ENCODE results near the gene UGT2A1.
"Not testable (repeated sequence)": the region's sequence is repeated elsewhere in the genome, so short reads cannot be mapped to it uniquely, and the experiment has no call there.

UGT2A1 gene

DNA sequence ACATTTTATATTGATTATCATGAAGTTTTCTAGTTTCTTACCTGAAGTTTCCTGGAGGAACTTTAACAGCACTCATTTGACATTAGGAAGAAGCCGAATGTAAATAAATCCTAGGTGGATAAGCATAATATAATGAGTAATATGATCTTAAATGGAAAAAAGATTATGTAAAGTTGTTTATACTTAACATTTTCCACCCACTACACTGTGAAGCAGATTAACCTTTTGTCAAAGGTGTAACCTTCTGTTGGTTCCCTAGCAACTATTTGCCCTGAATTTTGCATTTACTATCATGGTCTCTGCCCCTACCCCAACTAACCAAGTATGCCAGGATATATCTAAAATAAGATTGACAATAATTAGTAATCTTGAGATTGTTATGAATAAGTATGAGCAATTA is at the start of gene UGT2A1:
Gene UGT2A1, minus strand, starts transcription at position 101 of the 400 bp plus-strand sequence. CDS start 5,603 bp downstream, outside the sequence.
- H3K36me3 ChIP-seq (replicated peaks): no peaks in the 10 kb centered on the region
- H3K4me3 ChIP-seq: no peak within 1 kb of the TSS
- in situ Hi-C loops (cut with MboI; ENCODE audit: low sequenced_read_pairs): no loop called here
- no peaks in the 10 kb centered on the region for H3K27me3 ChIP-seq (ENCODE audit: low read depth)
- H3K9me3 ChIP-seq: no peaks in the 10 kb centered on the region
- no peak for DNase-seq (ENCODE audit: low spot score in 2 of 2)
- H3K4me1 ChIP-seq: no peaks in the 10 kb centered on the region

DNA sequence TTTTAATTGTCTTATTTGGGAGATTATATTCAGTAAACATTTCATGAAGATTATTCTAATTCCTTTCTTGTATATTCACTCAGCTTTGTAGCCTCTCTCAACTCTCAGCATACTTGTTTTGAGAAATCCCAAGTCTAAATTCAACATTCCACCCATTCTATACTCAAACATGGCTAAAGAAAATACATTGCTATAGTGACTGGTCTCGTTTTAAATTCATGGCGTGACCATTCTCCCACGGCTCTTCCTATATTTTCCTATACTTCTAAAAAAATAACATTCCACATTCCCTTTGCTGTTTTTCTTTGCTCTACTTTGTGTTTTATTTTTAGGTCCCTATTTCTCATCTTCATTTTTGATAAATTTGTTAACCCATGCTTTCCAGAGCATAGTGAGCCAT is 49.2 kb upstream of the UGT2A1 start:
- no peaks in the 10 kb centered on the region for H3K36me3 ChIP-seq (replicated peaks)
- no peak overlapping the region for H3K4me3 ChIP-seq
- no peaks in the 10 kb centered on the region for H3K4me1 ChIP-seq
- no peaks in the 10 kb centered on the region for H3K9me3 ChIP-seq
- in situ Hi-C loops (cut with MboI; ENCODE audit: low sequenced_read_pairs): no loop called here
- DNase-seq (ENCODE audit: low spot score in 2 of 2): no peak
- H3K27me3 ChIP-seq (ENCODE audit: low read depth): no peaks in the 10 kb centered on the region

DNA sequence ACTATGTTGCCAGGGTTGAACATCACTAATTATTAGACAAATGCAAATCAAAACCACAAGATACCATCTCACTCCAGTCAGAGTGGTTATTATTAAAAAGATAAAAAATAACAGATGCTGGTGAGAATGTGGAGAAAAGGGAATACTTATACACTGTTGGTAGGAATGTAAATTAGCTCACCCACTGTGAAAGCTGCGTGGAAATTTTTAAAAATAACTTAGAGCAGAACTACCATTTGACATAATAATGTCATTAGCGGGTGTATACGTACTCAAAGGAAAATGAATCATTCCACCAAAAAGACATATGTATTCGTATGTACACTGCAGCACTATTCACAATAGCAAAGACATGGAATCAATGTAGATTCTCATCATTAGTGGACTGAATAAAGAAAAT is 48.6 kb upstream of the UGT2A1 start:
- Histone ChIP-seq H3K4me1 (no peaks in the 10 kb centered on the region), H3K36me3 (replicated peaks) (no peaks in the 10 kb centered on the region), H3K4me3 (no peak overlapping the region), H3K9me3 (no peaks in the 10 kb centered on the region), H3K27me3 (ENCODE audit: low read depth) (no peaks in the 10 kb centered on the region)
- no peak for DNase-seq (ENCODE audit: low spot score in 2 of 2)
- in situ Hi-C loops (cut with MboI; ENCODE audit: low sequenced_read_pairs): no loop called here

DNA sequence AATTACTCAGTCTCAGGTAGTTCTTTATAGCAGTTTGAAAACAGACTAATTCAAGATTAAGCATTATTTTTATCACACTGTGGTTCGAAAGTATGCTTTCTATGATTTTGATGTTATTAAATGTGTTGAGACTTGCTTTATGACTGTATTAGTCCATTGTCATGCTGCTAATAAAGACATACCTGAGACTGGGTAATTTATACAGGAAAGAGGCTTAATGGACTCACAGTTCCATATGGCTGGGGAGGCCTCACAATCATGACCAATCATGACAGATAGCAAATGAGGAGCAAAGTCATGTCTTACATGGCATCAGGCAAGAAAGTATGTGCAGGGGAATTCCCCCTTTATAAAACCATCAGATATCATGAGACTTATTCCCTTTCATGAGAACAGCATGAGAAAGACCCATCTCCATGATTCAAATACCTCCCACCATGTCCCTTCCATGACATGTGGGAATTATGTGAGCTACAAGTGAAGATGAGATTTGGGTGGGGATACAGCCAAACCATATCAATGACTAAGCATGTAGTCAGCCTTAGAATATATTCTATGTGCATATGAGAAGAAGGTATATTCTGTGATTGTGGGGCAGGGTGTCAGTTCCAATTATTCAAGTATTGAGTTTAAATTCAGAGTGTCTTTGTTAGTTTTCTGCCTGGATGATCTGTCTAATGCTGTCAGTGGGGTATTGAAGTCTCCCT is 44.6 kb upstream of the UGT2A1 start:
- DNase-seq (ENCODE audit: low spot score in 2 of 2): no peak
- Histone ChIP-seq H3K4me1 (no peaks in the 10 kb centered on the region), H3K4me3 (no peak overlapping the region), H3K27me3 (ENCODE audit: low read depth) (no peaks in the 10 kb centered on the region), H3K36me3 (replicated peaks) (no peaks in the 10 kb centered on the region), H3K9me3 (no peaks in the 10 kb centered on the region)
- in situ Hi-C loops (cut with MboI; ENCODE audit: low sequenced_read_pairs): loop anchor here (10.0 to 25.0 kb wide), 3 partner anchors 127 to 490 kb away; partner anchors contain the start of gene ODAM

DNA sequence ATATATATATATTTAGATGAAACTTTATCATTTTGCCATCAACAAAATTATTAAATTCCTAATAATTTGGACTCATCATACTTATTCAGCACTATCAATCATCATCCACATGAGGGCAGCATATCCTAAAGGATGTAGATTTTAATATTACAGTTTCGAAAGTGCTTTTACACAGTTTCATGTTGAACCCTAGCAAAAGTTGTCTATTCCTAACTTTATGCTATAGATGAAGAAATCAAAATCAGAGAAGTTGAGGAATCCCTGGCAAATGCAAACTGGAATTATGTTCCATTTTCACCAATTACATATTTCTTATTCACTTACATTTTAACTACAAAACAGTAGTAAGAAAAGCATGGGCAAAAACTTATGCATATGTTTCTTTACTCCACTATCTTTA is 36.6 kb upstream of the UGT2A1 start:
- H3K36me3 ChIP-seq (replicated peaks): no peaks in the 10 kb centered on the region
- H3K9me3 ChIP-seq: no peaks in the 10 kb centered on the region
- H3K4me3 ChIP-seq: no peak overlapping the region
- H3K4me1 ChIP-seq: peaks cover 7% of the 10 kb centered on the region
- no peaks in the 10 kb centered on the region for H3K27me3 ChIP-seq (ENCODE audit: low read depth)
- in situ Hi-C loops (cut with MboI; ENCODE audit: low sequenced_read_pairs): loop anchor here (25.0 kb wide), 2 partner anchors 198 to 498 kb away; partner anchors contain the start of gene ODAM
- peak in 1 of 2 experiments; percentile 23 for DNase-seq (ENCODE audit: low spot score in 2 of 2)

DNA sequence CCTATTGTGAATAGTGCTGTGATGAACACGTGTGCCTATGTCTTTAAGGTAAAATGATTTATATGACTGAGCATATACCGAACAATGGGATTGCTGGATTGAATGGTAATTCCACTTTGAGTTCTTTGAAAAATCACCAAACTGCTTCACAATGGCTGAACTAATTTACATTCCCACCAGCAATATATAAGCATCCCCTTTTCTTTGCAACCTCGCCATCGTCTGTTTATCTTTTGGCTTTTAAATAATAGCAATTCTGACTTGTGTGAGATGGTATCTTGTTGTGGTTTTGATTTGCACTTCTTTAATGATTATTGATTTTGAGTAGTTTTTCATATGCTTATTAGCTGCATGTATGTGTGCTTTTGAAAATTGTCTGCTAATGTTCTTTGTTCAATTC is 31.8 kb upstream of the UGT2A1 start:
- Histone ChIP-seq H3K4me1 (peaks cover 14% of the 10 kb centered on the region), H3K27me3 (ENCODE audit: low read depth) (no peaks in the 10 kb centered on the region), H3K4me3 (no peak overlapping the region), H3K36me3 (replicated peaks) (no peaks in the 10 kb centered on the region), H3K9me3 (no peaks in the 10 kb centered on the region)
- in situ Hi-C loops (cut with MboI; ENCODE audit: low sequenced_read_pairs): loop anchor here (25.0 kb wide), 2 partner anchors 202 to 502 kb away; partner anchors contain the start of gene ODAM
- peak; percentile 43 to 95 for DNase-seq (ENCODE audit: low spot score in 2 of 2)

DNA sequence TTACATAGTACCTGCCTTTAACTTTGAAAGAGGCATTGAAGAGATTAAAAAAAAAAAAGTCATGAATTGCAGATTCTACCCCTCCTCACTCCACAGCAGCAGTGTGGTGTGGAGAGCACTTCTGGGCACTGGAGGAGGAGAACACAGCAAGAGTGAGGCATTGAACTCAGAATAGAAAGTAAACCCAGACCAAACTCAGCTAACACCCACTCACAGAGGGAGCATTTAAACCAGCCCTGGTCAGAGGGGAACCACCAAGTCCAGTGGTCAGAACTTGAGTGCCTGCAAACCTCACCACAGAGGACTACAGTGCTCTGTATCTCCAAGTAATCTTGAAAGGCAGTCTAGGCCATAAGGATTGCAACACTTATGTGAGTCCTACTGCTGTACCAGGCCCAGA is 15.6 kb upstream of the UGT2A1 start:
- no peaks in the 10 kb centered on the region for H3K9me3 ChIP-seq
- no peak for DNase-seq (ENCODE audit: low spot score in 2 of 2)
- H3K4me3 ChIP-seq: no peak overlapping the region
- no peaks in the 10 kb centered on the region for H3K27me3 ChIP-seq (ENCODE audit: low read depth)
- no peaks in the 10 kb centered on the region for H3K36me3 ChIP-seq (replicated peaks)
- no peaks in the 10 kb centered on the region; the same call in 1 of the 2 replicates for H3K4me1 ChIP-seq
- in situ Hi-C loops (cut with MboI; ENCODE audit: low sequenced_read_pairs): no loop called here

DNA sequence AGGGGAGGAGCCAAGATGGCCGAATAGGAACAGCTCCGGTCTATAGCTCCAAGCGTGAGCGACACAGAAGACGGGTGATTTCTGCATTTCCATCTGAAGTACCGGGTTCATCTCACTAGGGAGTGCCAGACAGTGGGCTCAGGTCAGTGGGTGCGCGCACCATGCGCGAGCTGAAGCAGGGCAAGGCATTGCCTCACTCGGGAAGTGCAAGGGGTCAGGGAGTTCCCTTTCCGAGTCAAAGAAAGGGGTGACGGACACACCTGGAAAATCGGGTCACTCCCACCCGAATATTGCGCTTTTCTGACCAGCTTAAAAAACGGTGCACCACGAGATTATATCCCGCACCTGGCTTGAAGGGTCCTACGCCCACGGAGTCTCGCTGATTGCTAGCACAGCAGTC is 11.0 kb upstream of the UGT2A1 start:
- H3K4me1 ChIP-seq; H3K4me3 ChIP-seq; H3K36me3 ChIP-seq (replicated peaks); DNase-seq (ENCODE audit: low spot score in 2 of 2); H3K9me3 ChIP-seq; in situ Hi-C loops (cut with MboI; ENCODE audit: low sequenced_read_pairs); H3K27me3 ChIP-seq (ENCODE audit: low read depth): not testable (repeated sequence)

DNA sequence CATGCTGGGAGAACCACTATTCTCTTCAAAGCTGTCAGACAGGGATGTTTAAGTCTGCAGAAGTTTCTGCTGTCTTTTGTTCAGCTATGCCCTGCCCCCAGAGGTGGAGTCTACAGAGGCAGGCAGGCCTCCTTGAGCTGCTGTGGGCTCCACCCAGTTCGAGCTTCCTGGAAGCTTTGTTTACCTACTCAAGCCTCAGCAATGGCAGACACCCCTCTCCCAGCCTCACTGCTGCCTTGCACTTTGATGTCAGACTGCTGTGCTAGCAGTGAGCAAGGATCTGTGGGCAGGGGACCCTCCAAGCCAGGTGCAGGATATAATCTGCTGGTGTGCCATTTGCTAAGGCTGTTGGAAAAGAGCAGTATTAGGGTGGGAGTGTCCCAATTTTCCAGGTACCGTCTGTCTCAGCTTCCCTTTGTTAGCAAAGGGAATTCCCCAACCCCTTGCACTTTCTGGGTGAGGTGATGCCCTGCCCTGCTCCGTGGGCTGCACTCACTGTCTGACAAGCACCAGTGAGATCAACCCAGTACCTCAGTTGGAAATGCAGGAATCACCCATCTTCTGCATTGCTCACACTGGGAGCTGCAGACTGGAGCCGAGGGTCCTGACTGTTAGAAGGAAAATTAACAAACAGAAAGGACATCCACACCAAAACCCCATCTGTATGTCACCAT is 8.2 kb upstream of the UGT2A1 start:
- DNase-seq (ENCODE audit: low spot score in 2 of 2); H3K4me1 ChIP-seq; H3K4me3 ChIP-seq; H3K27me3 ChIP-seq (ENCODE audit: low read depth); H3K9me3 ChIP-seq; H3K36me3 ChIP-seq (replicated peaks); in situ Hi-C loops (cut with MboI; ENCODE audit: low sequenced_read_pairs): not testable (repeated sequence)

DNA sequence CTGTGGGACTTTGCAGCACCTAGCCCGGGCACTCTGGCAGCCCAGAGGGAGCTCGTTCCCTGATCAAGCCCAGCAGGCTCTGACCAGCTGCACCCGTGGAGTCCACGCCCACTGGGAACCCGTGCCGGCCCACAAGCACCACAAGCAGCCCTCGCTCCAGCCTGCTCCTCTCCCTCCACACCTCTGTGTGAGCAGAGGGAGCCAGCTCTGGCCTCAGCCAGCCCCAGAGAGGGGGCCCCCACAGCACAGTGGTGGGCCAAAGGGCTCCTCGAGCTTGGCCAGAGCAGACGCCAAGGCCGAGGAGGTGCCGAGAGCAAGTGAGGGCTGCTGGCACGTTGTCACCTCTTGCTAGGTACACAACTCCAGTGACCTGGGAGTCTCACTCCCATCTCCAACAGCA is 5.1 kb upstream of the UGT2A1 start:
- Histone ChIP-seq H3K4me3 (no peak overlapping the region), H3K4me1 (no peaks in the 10 kb centered on the region), H3K9me3 (no peaks in the 10 kb centered on the region; the same call in 1 of the 2 replicates), H3K36me3 (replicated peaks) (no peaks in the 10 kb centered on the region), H3K27me3 (ENCODE audit: low read depth) (no peaks in the 10 kb centered on the region)
- in situ Hi-C loops (cut with MboI; ENCODE audit: low sequenced_read_pairs): no loop called here
- DNase-seq (ENCODE audit: low spot score in 2 of 2): no peak

DNA sequence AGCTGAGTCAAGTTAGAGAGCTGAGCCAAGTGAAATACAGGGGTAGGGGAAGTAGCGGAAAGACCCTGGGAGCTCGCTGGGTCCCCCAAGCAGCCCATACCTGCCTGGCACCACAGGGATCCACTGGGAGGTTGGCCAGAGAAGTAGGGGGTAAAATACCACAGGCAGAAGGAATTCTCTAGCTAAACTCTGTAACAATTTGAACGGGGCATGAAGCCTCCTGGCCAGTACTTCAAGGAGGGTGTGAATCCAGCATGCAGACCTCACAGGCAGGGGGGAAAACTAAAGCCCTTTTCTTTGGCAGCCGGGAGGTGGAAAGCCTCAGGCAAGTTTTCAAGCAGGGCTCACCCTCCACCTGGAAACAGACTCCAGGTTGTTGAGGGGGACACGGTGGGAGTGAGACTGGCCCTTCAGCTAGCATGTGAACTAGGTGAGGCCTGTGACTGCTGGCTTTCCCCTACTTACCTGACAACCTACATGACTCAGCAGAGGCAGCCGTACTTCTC is 3.7 kb upstream of the UGT2A1 start:
- Histone ChIP-seq H3K9me3 (no peaks in the 10 kb centered on the region), H3K36me3 (replicated peaks) (no peaks in the 10 kb centered on the region), H3K4me3 (no peak overlapping the region), H3K4me1 (no peaks in the 10 kb centered on the region), H3K27me3 (ENCODE audit: low read depth) (no peaks in the 10 kb centered on the region)
- no peak for DNase-seq (ENCODE audit: low spot score in 2 of 2)
- in situ Hi-C loops (cut with MboI; ENCODE audit: low sequenced_read_pairs): no loop called here

DNA sequence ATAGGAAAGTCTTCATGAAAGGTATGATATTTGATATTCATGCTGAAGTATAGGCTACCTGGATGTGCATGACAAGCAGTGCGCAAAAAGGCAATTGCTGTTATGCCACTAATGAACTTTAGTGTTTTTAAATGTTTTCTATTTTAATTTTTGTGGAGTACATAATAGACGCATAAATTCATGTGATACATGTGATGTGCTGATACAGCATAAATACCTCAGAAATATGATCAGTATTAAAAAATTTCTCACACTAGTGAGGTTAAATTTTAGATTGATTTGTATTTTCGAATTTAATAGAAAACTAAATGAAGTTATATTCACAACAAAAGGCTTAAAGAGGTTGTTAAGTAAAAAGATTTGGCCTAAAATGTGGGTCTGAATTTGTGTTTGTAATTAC is 2.2 kb downstream of the UGT2A1 start:
- no peaks in the 10 kb centered on the region for H3K27me3 ChIP-seq (ENCODE audit: low read depth)
- H3K4me1 ChIP-seq: no peaks in the 10 kb centered on the region
- H3K36me3 ChIP-seq (replicated peaks): no peaks in the 10 kb centered on the region
- no peak overlapping the region for H3K4me3 ChIP-seq
- in situ Hi-C loops (cut with MboI; ENCODE audit: low sequenced_read_pairs): no loop called here
- H3K9me3 ChIP-seq: no peaks in the 10 kb centered on the region
- DNase-seq (ENCODE audit: low spot score in 2 of 2): no peak

DNA sequence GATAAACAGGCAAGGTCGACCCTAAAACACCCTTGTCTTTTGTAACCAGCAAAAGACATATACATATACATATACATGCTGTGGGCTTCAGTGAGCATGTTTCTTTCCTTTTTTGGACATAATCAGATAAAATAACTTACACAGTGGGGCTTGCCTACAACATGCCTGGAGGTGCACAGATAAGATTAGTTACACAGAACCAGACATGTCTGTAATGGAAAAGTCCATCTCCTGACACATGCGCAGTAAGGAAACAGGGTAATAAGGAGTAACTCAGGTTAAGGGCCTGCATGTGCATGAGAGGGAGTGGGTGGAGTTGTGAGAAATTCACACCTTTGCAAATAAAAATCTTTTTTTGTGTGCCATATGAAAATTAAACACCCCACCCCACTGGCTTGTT is 3.4 kb downstream of the UGT2A1 start:
- no peak overlapping the region for H3K4me3 ChIP-seq
- in situ Hi-C loops (cut with MboI; ENCODE audit: low sequenced_read_pairs): no loop called here

DNA sequence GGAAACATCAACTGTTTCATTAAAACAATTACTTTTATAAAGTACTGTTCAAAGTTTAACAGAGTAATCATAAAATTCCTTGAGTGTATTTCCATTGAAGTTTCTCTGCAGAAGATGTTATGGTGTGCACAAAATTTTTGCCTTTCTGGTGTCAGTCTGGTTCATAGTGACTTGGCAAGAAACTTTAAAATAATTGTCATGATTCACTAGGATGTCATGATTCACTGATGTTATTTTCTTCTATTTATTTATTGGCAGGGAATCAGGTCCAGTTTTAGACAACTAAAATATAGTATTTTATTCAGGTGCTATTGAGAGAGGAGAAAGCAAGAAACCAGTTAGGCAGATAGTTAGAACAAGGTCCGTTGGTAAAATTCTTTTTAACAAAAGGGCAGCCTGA is 3.8 kb downstream of the UGT2A1 start:
- no peaks in the 10 kb centered on the region for H3K4me1 ChIP-seq
- in situ Hi-C loops (cut with MboI; ENCODE audit: low sequenced_read_pairs): no loop called here
- H3K4me3 ChIP-seq: no peak overlapping the region
- no peak for DNase-seq (ENCODE audit: low spot score in 2 of 2)
- no peaks in the 10 kb centered on the region for H3K27me3 ChIP-seq (ENCODE audit: low read depth)
- H3K36me3 ChIP-seq (replicated peaks): no peaks in the 10 kb centered on the region
- no peaks in the 10 kb centered on the region for H3K9me3 ChIP-seq

More for the DNA sequence above, 3.4 kb downstream of the UGT2A1 start:
- no peaks in the 10 kb centered on the region for H3K36me3 ChIP-seq (replicated peaks)
- H3K4me1 ChIP-seq: no peaks in the 10 kb centered on the region
- no peaks in the 10 kb centered on the region for H3K9me3 ChIP-seq
- DNase-seq (ENCODE audit: low spot score in 2 of 2): no peak
- H3K27me3 ChIP-seq (ENCODE audit: low read depth): no peaks in the 10 kb centered on the region

All from HAP-1 (cell line).